Large intestine (tissue), 3 donors: ENCODE data around the gene CACNA1B. TPM values are rescaled to one million over a fixed set of nuclear protein-coding genes. Genes with fewer than 3 reads are reported as not detected.

Source experiments
- DNase-seq, 2 donors: peaks; one replicate each; pipeline versions ENCODE4 v3.0.0 to v3.0.0-alpha.2; 2013
- H3K27ac ChIP-seq: one replicate; pipeline ENCODE4 v1.5.1; 2013; ENCODE audit warnings: low read length
- H3K27me3 ChIP-seq: 2 replicates; pipeline ENCODE4 v1.6.1; 2013; ENCODE audit warnings: low read length; ENCODE audit not compliant: control insufficient read depth, insufficient read depth
- H3K36me3 ChIP-seq: 2 replicates; pipeline ENCODE4 v1.6.1; 2013; ENCODE audit warnings: low read length; ENCODE audit not compliant: control insufficient read depth, insufficient read depth
- H3K4me1 ChIP-seq: one replicate; pipeline ENCODE4 v1.6.1; 2013; ENCODE audit warnings: low read length; ENCODE audit not compliant: control insufficient read depth, insufficient read depth
- H3K4me3 ChIP-seq: one replicate; pipeline ENCODE4 v1.5.1; 2013; ENCODE audit warnings: low read length
- H3K9me3 ChIP-seq: one replicate; pipeline ENCODE4 v1.6.1; 2013; ENCODE audit warnings: mild to moderate bottlenecking, low read depth, low read length, moderate library complexity; ENCODE audit not compliant: control insufficient read depth
- WGBS: methylation state at CpG from one replicate; pipeline ENCODE4 v1.1.5; 2013; ENCODE audit warnings: low lambda C conversion rate; ENCODE audit not compliant: insufficient coverage; 5-methylcytosine and 5-hydroxymethylcytosine counted together
- polyA plus RNA-seq: library from polyadenylated mRNA; unstranded; fragments of 120-200 nt; gene quantifications from one replicate; pipeline ENCODE4 v1.2.1, GENCODE V29; 2013

The CACNA1B gene
- polyA plus RNA-seq, 1 donor, result 1.8 TPM

GRCh38 chr9:138074516-138074915 is 196.9 kb downstream of the CACNA1B start:
- DNase-seq, result no peak
- WGBS, result 93% methylated on average over 3 of the region's 18 CpGs
- H3K4me3 ChIP-seq, result no peak overlapping the region

GRCh38 chr9:138075496-138075895 is 197.9 kb downstream of the CACNA1B start:
- Histone ChIP-seq H3K4me3 (no peak overlapping the region), H3K27ac (no peak overlapping the region), H3K27me3 (no peaks in the 10 kb centered on the region), H3K4me1 (no peaks in the 10 kb centered on the region), H3K9me3 (no peaks in the 10 kb centered on the region), H3K36me3 (no peaks in the 10 kb centered on the region)
- DNase-seq, result no peak
- WGBS, result no CpG with 5 or more reads among the region's 20 CpGs

More at GRCh38 chr9:138074516-138074915, 196.9 kb downstream of the CACNA1B start:
- Histone ChIP-seq H3K4me1 (no peaks in the 10 kb centered on the region), H3K9me3 (no peaks in the 10 kb centered on the region), H3K36me3 (no peaks in the 10 kb centered on the region), H3K27ac (no peak overlapping the region), H3K27me3 (no peaks in the 10 kb centered on the region)

GRCh38 chr9:138075961-138076649 is 198.5 kb downstream of the CACNA1B start:
- no CpG with 5 or more reads among the region's 14 CpGs for WGBS
- no peak for DNase-seq
- no peak overlapping the region for H3K4me3 ChIP-seq
- H3K27me3 ChIP-seq, result no peaks in the 10 kb centered on the region
- H3K27ac ChIP-seq, result no peak overlapping the region
- H3K4me1 ChIP-seq, result no peaks in the 10 kb centered on the region
- H3K36me3 ChIP-seq, result no peaks in the 10 kb centered on the region
- H3K9me3 ChIP-seq, result no peaks in the 10 kb centered on the region

DNA sequence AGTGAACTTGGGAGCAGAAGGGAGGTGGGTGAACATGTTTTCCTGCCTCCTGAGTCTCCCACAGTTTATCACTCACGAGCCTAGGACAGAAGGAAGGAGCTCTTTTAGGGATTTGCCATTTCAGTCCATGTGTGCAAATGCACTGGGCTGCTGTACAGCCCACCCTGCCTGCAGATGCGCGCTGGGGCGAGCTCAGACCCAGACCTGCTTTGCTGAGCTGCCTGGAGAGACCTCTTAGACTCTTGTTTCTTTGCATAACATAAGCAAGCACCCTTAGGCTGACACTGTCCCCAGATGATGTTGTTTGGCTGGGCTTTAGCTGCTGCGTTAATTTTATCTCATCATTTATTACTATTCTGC is 199.0 kb downstream of the CACNA1B start:
- Histone ChIP-seq H3K27ac (no peak overlapping the region), H3K36me3 (no peaks in the 10 kb centered on the region), H3K4me3 (no peak overlapping the region), H3K9me3 (no peaks in the 10 kb centered on the region), H3K4me1 (no peaks in the 10 kb centered on the region), H3K27me3 (no peaks in the 10 kb centered on the region)
- WGBS, result no CpG with 5 or more reads among the region's 5 CpGs
- no peak for DNase-seq

- Histone ChIP-seq H3K4me1 (no peaks in the 10 kb centered on the region), H3K27me3 (no peaks in the 10 kb centered on the region), H3K9me3 (no peaks in the 10 kb centered on the region), H3K36me3 (no peaks in the 10 kb centered on the region), H3K27ac (no peak overlapping the region), H3K4me3 (no peak overlapping the region)
- 40% methylated on average over 1 of the region's 9 CpGs for WGBS
- no peak for DNase-seq
Observed at GRCh38 chr9:138077126-138077525, 199.5 kb downstream of the CACNA1B start.

DNA sequence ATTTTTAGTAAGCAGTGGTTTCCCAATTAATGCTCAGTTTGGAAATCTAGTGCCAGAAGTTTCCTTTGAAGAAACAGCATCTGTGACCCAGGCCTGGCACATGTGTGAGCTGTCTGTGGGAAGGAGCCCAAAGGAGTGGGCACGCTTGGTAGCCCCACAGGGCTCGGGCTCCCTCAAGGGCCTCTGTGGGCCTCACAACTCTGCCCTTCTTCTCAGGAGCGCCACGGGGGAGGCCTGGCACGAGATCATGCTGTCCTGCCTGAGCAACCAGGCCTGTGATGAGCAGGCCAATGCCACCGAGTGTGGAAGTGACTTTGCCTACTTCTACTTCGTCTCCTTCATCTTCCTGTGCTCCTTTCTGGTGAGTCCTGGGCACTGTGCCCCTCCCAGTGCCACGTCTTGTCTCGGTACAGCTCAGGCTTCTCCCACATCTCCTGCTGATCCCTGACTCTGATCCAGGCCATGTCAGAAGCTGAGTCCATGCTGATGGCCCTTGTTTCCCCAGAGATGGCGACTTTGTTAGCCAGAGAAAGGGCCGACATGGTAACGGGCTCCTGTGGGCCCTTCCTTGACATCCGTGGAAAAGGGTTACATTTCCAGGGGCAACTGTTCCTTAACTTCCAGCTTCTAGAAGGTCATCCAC is 200.4 kb downstream of the CACNA1B start:
- Histone ChIP-seq H3K27ac (no peak overlapping the region), H3K4me3 (no peak overlapping the region), H3K27me3 (no peaks in the 10 kb centered on the region), H3K9me3 (no peaks in the 10 kb centered on the region), H3K4me1 (no peaks in the 10 kb centered on the region), H3K36me3 (no peaks in the 10 kb centered on the region)
- 95% methylated on average over 3 of the region's 13 CpGs for WGBS
- DNase-seq, result no peak

- H3K27me3 ChIP-seq, result no peaks in the 10 kb centered on the region
- WGBS, result 100% methylated on average over 1 of the region's 9 CpGs
- no peaks in the 10 kb centered on the region for H3K36me3 ChIP-seq
- H3K4me1 ChIP-seq, result no peaks in the 10 kb centered on the region
- no peak for DNase-seq
- H3K9me3 ChIP-seq, result no peaks in the 10 kb centered on the region
- H3K27ac ChIP-seq, result no peak overlapping the region
- no peak overlapping the region for H3K4me3 ChIP-seq
Observed at GRCh38 chr9:138078846-138079245, 201.3 kb downstream of the CACNA1B start.

GRCh38 chr9:138080979-138081378 is 203.4 kb downstream of the CACNA1B start:
- WGBS, result no CpG with 5 or more reads among the region's 5 CpGs
- no peak for DNase-seq
- Histone ChIP-seq H3K36me3 (no peaks in the 10 kb centered on the region), H3K27ac (no peak overlapping the region), H3K4me3 (no peak overlapping the region), H3K4me1 (no peaks in the 10 kb centered on the region), H3K27me3 (no peaks in the 10 kb centered on the region), H3K9me3 (no peaks in the 10 kb centered on the region)

GRCh38 chr9:138082918-138083636 is 205.5 kb downstream of the CACNA1B start:
- no peaks in the 10 kb centered on the region for H3K36me3 ChIP-seq
- no peaks in the 10 kb centered on the region for H3K9me3 ChIP-seq
- H3K27ac ChIP-seq, result no peak overlapping the region
- WGBS, result no CpG with 5 or more reads among the region's 9 CpGs
- H3K27me3 ChIP-seq, result no peaks in the 10 kb centered on the region
- H3K4me1 ChIP-seq, result no peaks in the 10 kb centered on the region
- DNase-seq, result no peak
- H3K4me3 ChIP-seq, result no peak overlapping the region

GRCh38 chr9:138083873-138084272 is 206.3 kb downstream of the CACNA1B start:
- DNase-seq, result no peak
- H3K27ac ChIP-seq, result no peak overlapping the region
- no peak overlapping the region for H3K4me3 ChIP-seq
- H3K36me3 ChIP-seq, result no peaks in the 10 kb centered on the region
- H3K9me3 ChIP-seq, result no peaks in the 10 kb centered on the region
- no peaks in the 10 kb centered on the region for H3K27me3 ChIP-seq
- WGBS, result no CpG with 5 or more reads among the region's 3 CpGs
- no peaks in the 10 kb centered on the region for H3K4me1 ChIP-seq
